Spinal cord (tissue), 10 donors: ENCODE results near the gene MFSD11. TPM values are rescaled to one million over a fixed set of nuclear protein-coding genes. Genes with fewer than 3 reads are reported as not detected.
"Not testable (repeated sequence)": the region's sequence is repeated elsewhere in the genome, so short reads cannot be mapped to it uniquely, and the experiment has no call there.

ENCODE experiments used
- DNase-seq, 6 donors: peaks; one replicate each; pipeline versions ENCODE4 v3.0.0 to v3.0.0-alpha.2; 2013 to 2015; ENCODE audit warnings: low spot score in 6 of 6, low read depth in 4 of 6
- H3K27ac ChIP-seq: one replicate; pipeline ENCODE4 v1.5.1; 2013; ENCODE audit warnings: low read depth, low read length, control low read depth
- H3K27me3 ChIP-seq: one replicate; pipeline ENCODE4 v1.6.1; 2013; ENCODE audit warnings: low read length; ENCODE audit not compliant: control insufficient read depth, insufficient read depth
- H3K36me3 ChIP-seq: one replicate; pipeline ENCODE4 v1.6.1; 2013; ENCODE audit warnings: low read length; ENCODE audit not compliant: control insufficient read depth, insufficient read depth
- H3K4me1 ChIP-seq: one replicate; pipeline ENCODE4 v1.6.1; 2013; ENCODE audit warnings: low read length; ENCODE audit not compliant: control insufficient read depth, insufficient read depth
- H3K4me3 ChIP-seq: one replicate; pipeline ENCODE4 v1.5.1; 2013; ENCODE audit warnings: low read depth, low read length, control low read depth
- H3K9me3 ChIP-seq: one replicate; pipeline ENCODE4 v1.6.1; 2013; ENCODE audit warnings: low read length; ENCODE audit not compliant: control insufficient read depth, insufficient read depth
- WGBS: methylation state at CpG from one replicate; pipeline ENCODE4 v1.1.5; 2013; ENCODE audit warnings: missing lambda C conversion rate; ENCODE audit not compliant: insufficient coverage; 5-methylcytosine and 5-hydroxymethylcytosine counted together
- polyA plus RNA-seq, 2 donors: library from polyadenylated mRNA; unstranded; fragments of 120-200 nt; gene quantifications; one replicate each; pipeline ENCODE4 v1.2.1, GENCODE V29; 2013; ENCODE audit not compliant: insufficient read length in 2 of 2
- total RNA-seq, 2 donors: library from RNA; depleted of rRNA in 1 of 2; stranded (reverse); fragments of 120-200 nt in 1 of 2; fragments of >200 nt in 1 of 2; gene quantifications; one replicate each; pipeline versions ENCODE4 v1.2.3 to v1.2.4, GENCODE V29; 2013 to 2014
- donor health status: healthy.

Gene MFSD11
- total and polyA plus RNA-seq, 4 donors: 28.9 to 72.9 (median 41.3) TPM

GRCh38 chr17:76734080-76734840 lies 3.7 kb upstream of the MFSD11 start:
- no peak for DNase-seq
- Histone ChIP-seq H3K36me3 (peaks cover 21% of the 10 kb centered on the region), H3K4me3 (peak overlapping the region; percentile 14), H3K9me3 (no peaks in the 10 kb centered on the region), H3K27ac (no peak overlapping the region), H3K27me3 (no peaks in the 10 kb centered on the region), H3K4me1 (peaks cover 8% of the 10 kb centered on the region)
- WGBS: 20% methylated on average over 1 of the region's 8 CpGs

DNA sequence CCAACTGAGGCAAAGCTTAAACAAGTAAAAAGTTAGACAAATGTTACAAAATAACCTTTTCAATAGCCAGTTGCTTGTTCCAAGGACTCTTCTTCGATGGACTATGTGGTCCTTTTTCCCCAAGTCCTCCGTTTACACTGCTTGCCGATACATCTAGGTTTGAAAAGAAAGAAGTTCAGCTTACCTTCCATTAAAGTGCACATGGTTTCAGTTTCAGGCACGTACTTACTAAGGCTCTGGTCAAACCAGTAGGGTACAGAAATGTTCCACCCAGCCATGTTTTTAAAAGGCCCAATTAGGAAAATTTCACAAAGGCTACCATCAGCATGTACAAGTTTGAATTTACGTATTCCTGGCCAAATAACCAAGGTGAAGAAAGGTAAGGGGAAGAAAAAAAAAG lies 2.9 kb upstream of the MFSD11 start:
- no peaks in the 10 kb centered on the region for H3K27me3 ChIP-seq
- no peaks in the 10 kb centered on the region for H3K9me3 ChIP-seq
- H3K36me3 ChIP-seq: peaks cover 21% of the 10 kb centered on the region
- H3K4me3 ChIP-seq: peak overlapping the region; percentile 100
- DNase-seq: no peak
- no peak overlapping the region for H3K27ac ChIP-seq
- no CpG with 5 or more reads among the region's 5 CpGs for WGBS
- peaks cover 11% of the 10 kb centered on the region for H3K4me1 ChIP-seq

- Histone ChIP-seq H3K36me3 (peaks cover 18% of the 10 kb centered on the region), H3K4me1 (peaks cover 11% of the 10 kb centered on the region), H3K27ac (peak overlapping the region; percentile 100), H3K4me3 (peak overlapping the region; percentile 100), H3K9me3 (no peaks in the 10 kb centered on the region), H3K27me3 (no peaks in the 10 kb centered on the region)
- no peak for DNase-seq
- 0% methylated on average over 15 of the region's 20 CpGs for WGBS
Measured at GRCh38 chr17:76735586-76736348, 2.2 kb upstream of the MFSD11 start.

DNA sequence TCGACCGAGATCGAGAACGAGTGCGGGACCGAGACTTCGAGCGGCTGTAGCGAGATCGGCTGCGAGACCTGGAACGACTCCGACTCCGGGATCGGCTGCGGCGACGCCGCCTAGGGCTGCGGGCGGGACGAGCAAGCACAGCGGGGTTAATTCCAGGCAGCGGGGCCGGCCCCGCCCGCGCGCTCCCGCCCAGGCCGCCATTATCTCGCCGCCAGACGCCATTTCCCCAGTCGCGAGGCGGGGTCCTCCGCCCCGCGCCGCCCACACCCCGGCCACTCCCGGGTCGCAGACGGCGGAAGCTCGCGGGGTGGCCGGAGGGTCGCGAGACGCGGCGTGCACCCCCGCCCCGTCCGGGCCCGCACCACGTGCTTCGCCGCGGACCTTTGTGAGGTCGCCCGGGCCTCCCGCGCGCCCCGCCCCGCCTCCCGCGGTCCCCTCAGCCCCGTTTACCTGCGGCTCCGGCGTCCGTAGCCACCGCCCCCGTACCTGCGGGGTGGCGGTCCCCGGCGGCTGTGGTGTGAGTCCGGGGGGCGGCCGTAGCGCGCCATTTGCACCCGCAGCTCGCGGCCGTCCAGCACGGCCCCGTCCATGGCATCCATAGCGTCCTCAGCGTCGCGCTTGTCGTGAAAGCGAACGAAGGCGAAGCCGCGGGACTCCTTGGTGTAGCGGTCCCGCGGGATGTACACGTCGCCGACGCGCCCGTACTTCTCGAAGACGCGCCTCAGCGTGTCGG lies 1.4 kb upstream of the MFSD11 start:
- Histone ChIP-seq H3K36me3 (peaks cover 18% of the 10 kb centered on the region), H3K27ac (peak overlapping the region; percentile 100), H3K4me3 (peak overlapping the region; percentile 100), H3K27me3 (no peaks in the 10 kb centered on the region), H3K9me3 (no peaks in the 10 kb centered on the region), H3K4me1 (peaks cover 11% of the 10 kb centered on the region)
- DNase-seq: peak in 4 of 6 donors; percentile 52 to 90 (median 76)
- WGBS: 0% methylated on average over 117 of the region's 117 CpGs

GRCh38 chr17:76737082-76737675 lies 740 bp upstream of the MFSD11 start, which contains the start of gene SRSF2:
TSS of gene SRSF2 (minus strand) at chr17:76737331. CDS start at chr17:76737160, 171 bp downstream.
- WGBS: 0% methylated on average over 60 of the region's 60 CpGs
- H3K4me1 ChIP-seq: peaks cover 9% of the 10 kb centered on the region
- peak; percentile 93 to 99 (median 97) for DNase-seq

DNA sequence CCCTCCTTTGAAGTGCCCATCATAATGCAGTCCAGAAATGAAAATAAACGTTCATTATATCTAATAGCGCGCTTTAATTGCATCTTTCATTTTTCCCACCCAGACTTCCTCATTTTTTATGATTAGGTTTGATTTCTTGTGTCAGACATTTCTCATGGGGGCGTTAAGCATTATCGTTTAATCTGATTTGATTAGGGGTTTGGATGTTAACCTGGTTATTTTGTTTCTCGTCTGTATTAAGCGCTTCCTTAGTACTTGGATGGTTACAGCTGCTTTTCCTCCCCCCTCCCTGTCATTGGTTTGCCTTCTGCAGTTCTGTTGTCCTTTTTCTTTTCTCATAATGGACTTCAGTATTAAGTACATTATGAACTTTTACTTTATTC lies 540 bp downstream of the MFSD11 start:
- H3K36me3 ChIP-seq: peaks cover 19% of the 10 kb centered on the region
- WGBS: no CpG with 5 or more reads among the region's 7 CpGs
- H3K27me3 ChIP-seq: no peaks in the 10 kb centered on the region
- peak overlapping the region; percentile 100 for H3K27ac ChIP-seq
- H3K4me3 ChIP-seq: peak overlapping the region; percentile 100
- peaks cover 6% of the 10 kb centered on the region for H3K4me1 ChIP-seq
- DNase-seq: peak in 1 of 6 donors; percentile 41
- no peaks in the 10 kb centered on the region for H3K9me3 ChIP-seq

More at GRCh38 chr17:76737082-76737675, 740 bp upstream of the MFSD11 start, which contains the start of gene SRSF2:
- H3K4me3 ChIP-seq: peak within 1 kb of the TSS; percentile 100
- no peaks in the 10 kb centered on the region for H3K27me3 ChIP-seq
- no peaks in the 10 kb centered on the region for H3K9me3 ChIP-seq
- peak within 1 kb of the TSS; percentile 100 for H3K27ac ChIP-seq
- H3K36me3 ChIP-seq: peaks cover 17% of the 10 kb centered on the region

DNA sequence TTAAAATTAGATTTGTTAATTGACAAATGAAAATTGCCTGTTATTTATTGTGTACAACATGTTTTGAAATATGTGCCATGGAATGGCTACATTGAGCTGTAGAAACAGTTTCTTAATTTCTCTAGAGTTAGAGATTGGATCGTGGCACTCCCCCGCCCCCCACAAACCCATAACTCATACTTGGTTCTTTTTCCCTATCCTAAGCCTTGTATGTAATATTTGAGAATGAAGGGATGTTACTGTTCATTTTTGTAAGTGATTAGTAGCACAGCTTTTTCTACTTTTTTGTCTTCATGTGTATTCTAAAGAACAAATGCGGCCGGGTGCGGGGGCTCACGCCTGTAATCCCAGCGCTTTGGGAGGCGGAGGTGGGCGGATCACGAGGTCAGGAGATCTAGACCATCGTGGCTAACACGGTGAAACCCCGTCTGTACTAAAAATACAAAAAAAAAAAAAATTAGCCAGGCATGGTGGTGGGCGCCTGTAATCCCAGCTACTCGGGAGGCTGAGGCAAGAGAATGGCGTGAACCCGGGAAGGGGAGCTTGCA lies 1.7 kb downstream of the MFSD11 start:
- not testable (repeated sequence) for H3K4me3 ChIP-seq, H3K9me3 ChIP-seq, H3K27me3 ChIP-seq, H3K4me1 ChIP-seq, DNase-seq, H3K27ac ChIP-seq
- peaks cover 23% of the 10 kb centered on the region for H3K36me3 ChIP-seq
- WGBS: 100% methylated on average over 1 of the region's 17 CpGs

GRCh38 chr17:76740329-76741118 lies 2.6 kb downstream of the MFSD11 start:
- DNase-seq: peak in 1 of 6 donors; percentile 15
- no peak overlapping the region for H3K27ac ChIP-seq
- peaks cover 6% of the 10 kb centered on the region for H3K4me1 ChIP-seq
- peaks cover 24% of the 10 kb centered on the region for H3K36me3 ChIP-seq
- WGBS: 53% methylated on average over 2 of the region's 5 CpGs
- H3K27me3 ChIP-seq: no peaks in the 10 kb centered on the region
- no peaks in the 10 kb centered on the region for H3K9me3 ChIP-seq
- no peak overlapping the region for H3K4me3 ChIP-seq
